ENCODE data around the gene SLC7A14. TPM values are rescaled to one million over a fixed set of nuclear protein-coding genes. Genes with fewer than 3 reads are reported as not detected.
"Not testable (repeated sequence)": the region's sequence is repeated elsewhere in the genome, so short reads cannot be mapped to it uniquely, and the experiment has no call there.

Gene SLC7A14
- total RNA-seq, 4 donors from 2014 or later, result not detected

DNA sequence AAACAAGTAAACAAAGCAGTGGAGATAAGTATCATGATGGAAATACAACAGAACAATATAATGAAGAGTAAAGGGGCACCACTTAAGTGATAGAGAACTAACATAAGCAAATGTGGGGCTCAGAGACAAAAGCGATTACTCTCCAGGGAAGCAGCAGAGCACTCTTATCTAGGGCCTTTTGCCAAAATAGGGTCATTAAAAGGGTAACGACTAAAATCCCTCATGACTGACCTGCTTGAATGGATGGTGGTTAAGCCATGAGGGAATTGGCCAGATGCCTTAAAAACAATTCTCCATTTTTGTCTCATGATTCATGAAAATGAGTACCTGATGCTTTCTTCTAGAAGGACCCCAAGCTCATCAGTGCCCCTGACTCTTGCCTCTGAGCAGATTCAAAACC is 3.2 kb upstream of the SLC7A14 start:
- Histone ChIP-seq H3K9me3 (no peaks in the 10 kb centered on the region), H3K27me3 (peaks cover 32% of the 10 kb centered on the region), H3K27ac (no peak overlapping the region), H3K36me3 (no peaks in the 10 kb centered on the region), H3K4me3 (no peak overlapping the region), H3K4me1 (peaks cover 12% of the 10 kb centered on the region)
- DNase-seq (ENCODE audit: low spot score in 2 of 2), result no peak
- TF ChIP-seq, protein P1, sequence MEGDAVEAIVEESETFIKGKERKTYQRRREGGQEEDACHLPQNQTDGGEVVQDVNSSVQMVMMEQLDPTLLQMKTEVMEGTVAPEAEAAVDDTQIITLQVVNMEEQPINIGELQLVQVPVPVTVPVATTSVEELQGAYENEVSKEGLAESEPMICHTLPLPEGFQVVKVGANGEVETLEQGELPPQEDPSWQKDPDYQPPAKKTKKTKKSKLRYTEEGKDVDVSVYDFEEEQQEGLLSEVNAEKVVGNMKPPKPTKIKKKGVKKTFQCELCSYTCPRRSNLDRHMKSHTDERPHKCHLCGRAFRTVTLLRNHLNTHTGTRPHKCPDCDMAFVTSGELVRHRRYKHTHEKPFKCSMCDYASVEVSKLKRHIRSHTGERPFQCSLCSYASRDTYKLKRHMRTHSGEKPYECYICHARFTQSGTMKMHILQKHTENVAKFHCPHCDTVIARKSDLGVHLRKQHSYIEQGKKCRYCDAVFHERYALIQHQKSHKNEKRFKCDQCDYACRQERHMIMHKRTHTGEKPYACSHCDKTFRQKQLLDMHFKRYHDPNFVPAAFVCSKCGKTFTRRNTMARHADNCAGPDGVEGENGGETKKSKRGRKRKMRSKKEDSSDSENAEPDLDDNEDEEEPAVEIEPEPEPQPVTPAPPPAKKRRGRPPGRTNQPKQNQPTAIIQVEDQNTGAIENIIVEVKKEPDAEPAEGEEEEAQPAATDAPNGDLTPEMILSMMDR (IDR thresholded peaks at IDR 0.05), result no peak
- TF ChIP-seq EP300 (IDR thresholded peaks at IDR 0.05) (no peak), POLR2A (IDR thresholded peaks at IDR 0.05) (no peak), POLR2AphosphoS5 (IDR thresholded peaks at IDR 0.05) (no peak)
- 69% methylated on average over 2 of the region's 2 CpGs for WGBS

DNA sequence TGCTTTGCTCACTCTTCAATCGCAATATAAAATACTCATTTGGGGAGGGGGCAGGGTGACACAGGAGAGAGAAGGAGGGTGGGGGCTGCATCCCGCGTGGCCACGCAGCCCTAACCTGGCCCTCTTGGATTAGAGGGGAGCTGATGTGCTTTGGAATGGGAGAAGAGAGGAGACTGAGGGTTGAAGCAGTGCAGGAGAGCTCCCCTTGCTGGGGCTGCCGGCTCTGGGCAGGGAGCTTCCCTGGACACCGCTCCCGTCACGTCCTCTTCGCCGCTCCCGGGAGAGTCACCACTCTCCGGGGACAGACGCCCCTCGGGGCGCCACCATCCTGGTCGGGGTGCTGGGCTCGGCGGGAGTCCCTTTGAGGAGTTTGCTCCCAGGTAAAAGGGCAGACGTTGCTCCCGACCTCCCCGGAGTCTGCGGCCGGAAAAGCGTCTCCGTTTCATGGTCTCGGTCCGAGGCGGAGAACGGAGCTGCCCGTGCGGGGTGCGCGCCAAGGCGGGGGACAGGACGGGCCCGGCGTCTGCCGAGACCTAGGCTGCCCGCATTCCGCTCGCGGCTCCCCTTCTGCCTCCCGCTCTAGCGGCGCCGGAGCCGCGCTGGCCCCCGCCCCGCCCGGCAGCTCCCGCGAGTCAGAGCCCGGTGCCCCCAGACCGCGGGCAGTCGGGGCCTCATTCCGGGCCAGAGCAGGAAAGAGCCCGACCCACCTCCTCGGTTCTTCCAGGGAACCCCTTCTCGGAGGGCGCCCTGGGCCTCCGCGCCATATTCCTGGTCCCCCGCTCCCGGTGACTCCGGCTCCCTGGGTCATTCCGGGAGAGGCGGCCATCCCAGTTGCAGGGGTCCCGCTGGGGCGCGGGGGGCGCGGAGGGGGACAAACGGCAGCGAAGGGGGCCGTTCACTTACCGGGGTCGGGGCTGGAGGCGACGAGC is 603 bp downstream of the SLC7A14 start:
- Histone ChIP-seq H3K27me3 (peaks cover 42% of the 10 kb centered on the region), H3K4me3 (peak overlapping the region; percentile 28), H3K9me3 (no peaks in the 10 kb centered on the region), H3K4me1 (peaks cover 12% of the 10 kb centered on the region), H3K27ac (no peak overlapping the region), H3K36me3 (no peaks in the 10 kb centered on the region)
- WGBS, result 15% methylated on average over 24 of the region's 81 CpGs
- no peak for TF ChIP-seq EP300 (IDR thresholded peaks at IDR 0.05)
- TF ChIP-seq, protein P1 (IDR thresholded peaks at IDR 0.05), result no peak
- no peak for TF ChIP-seq POLR2AphosphoS5 (IDR thresholded peaks at IDR 0.05)
- TF ChIP-seq POLR2A (IDR thresholded peaks at IDR 0.05), result no peak
- no peak for DNase-seq (ENCODE audit: low spot score in 2 of 2)

DNA sequence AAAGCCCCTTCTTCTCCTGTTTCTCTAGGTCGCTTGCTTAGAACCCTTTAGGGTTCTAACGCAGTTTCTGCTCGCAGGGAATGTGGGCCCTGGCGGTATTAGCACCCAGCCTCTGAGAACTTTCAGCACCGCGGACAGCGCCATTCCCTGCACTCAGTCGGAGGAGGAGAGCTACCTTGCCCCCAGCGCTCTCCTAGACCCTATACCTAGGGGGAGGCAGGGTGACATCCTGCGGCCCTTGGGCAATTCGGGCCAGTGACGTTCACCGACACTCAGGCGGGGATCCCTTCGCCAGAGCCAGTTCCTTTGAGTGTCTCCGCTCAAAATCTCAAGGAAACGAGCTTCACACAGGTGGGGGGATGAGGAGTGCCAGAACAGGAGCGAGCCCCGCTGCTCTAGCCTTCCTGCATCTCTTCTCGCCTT is 1.3 kb downstream of the SLC7A14 start:
- H3K4me3 ChIP-seq, result no peak overlapping the region
- WGBS, result 5% methylated on average over 11 of the region's 20 CpGs
- H3K4me1 ChIP-seq, result peaks cover 12% of the 10 kb centered on the region
- DNase-seq (ENCODE audit: low spot score in 2 of 2), result peak in 1 of 2 donors; percentile 67
- no peak overlapping the region for H3K27ac ChIP-seq
- H3K36me3 ChIP-seq, result no peaks in the 10 kb centered on the region
- H3K9me3 ChIP-seq, result no peaks in the 10 kb centered on the region
- H3K27me3 ChIP-seq, result peaks cover 42% of the 10 kb centered on the region
- TF ChIP-seq, protein P1 (IDR thresholded peaks at IDR 0.05), result no peak
- TF ChIP-seq POLR2AphosphoS5 (IDR thresholded peaks at IDR 0.05) (no peak), POLR2A (IDR thresholded peaks at IDR 0.05) (no peak), EP300 (IDR thresholded peaks at IDR 0.05) (no peak)

DNA sequence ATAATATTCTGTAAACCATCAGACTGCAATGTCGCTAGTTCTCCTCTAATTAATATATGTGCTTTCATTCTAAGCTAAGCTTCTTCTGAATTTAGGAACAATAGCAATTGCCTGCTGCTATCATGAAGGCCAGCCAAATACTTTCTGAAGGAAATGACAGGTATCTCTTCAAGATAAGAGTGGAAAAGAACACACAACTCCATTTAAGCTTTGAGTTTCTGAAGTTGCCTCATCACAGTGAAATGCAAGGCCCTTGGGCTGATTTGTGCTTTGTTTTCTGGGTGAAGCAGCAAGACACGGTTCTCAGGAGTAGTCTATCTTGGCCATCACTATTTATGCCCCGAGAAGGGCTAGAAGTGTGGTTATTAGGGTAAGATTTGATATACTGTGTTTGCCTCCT is 6.2 kb downstream of the SLC7A14 start:
- Histone ChIP-seq H3K9me3 (no peaks in the 10 kb centered on the region), H3K4me3 (no peak overlapping the region), H3K4me1 (no peaks in the 10 kb centered on the region), H3K27ac (no peak overlapping the region), H3K27me3 (peaks cover 16% of the 10 kb centered on the region), H3K36me3 (no peaks in the 10 kb centered on the region)
- TF ChIP-seq, protein P1 (IDR thresholded peaks at IDR 0.05), result no peak
- TF ChIP-seq POLR2AphosphoS5 (IDR thresholded peaks at IDR 0.05), result no peak
- TF ChIP-seq EP300 (IDR thresholded peaks at IDR 0.05), result no peak
- TF ChIP-seq POLR2A (IDR thresholded peaks at IDR 0.05), result no peak
- 77% methylated on average over 3 of the region's 3 CpGs for WGBS
- no peak for DNase-seq (ENCODE audit: low spot score in 2 of 2)

DNA sequence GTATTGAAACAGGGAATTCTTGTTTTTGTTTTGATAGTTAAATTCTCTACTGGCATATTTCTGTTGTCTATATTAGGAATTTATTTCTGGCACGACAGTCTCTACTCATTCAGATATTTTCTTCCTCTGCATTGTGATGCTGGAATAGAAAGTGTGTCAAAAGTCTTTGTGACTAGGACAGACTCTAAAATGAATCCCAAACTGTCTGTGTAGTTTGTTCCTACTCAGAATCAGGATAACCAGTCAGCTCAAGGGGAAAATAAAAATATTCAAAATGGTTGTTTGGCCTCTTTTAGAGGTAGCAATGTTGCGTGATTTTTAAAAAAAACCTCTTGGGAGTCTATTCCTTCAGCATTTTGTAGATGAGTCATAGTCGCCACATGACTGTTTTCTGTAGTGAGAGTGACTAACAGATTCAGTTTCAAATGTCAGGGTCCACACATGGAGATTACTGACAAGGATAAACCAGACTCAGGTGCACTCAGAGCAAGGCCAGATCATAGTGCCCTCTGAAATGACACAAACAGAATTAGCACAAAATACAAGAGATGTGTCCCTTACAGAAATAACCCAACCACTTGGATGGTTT is 13.1 kb downstream of the SLC7A14 start:
- Histone ChIP-seq H3K4me3 (no peak overlapping the region), H3K4me1 (no peaks in the 10 kb centered on the region), H3K36me3 (no peaks in the 10 kb centered on the region), H3K27ac (no peak overlapping the region), H3K9me3 (no peaks in the 10 kb centered on the region), H3K27me3 (no peaks in the 10 kb centered on the region)
- 43% methylated on average over 3 of the region's 3 CpGs for WGBS
- TF ChIP-seq, protein P1 (IDR thresholded peaks at IDR 0.05), result no peak
- TF ChIP-seq POLR2AphosphoS5 (IDR thresholded peaks at IDR 0.05) (no peak), POLR2A (IDR thresholded peaks at IDR 0.05) (no peak), EP300 (IDR thresholded peaks at IDR 0.05) (no peak)
- DNase-seq (ENCODE audit: low spot score in 2 of 2), result no peak

DNA sequence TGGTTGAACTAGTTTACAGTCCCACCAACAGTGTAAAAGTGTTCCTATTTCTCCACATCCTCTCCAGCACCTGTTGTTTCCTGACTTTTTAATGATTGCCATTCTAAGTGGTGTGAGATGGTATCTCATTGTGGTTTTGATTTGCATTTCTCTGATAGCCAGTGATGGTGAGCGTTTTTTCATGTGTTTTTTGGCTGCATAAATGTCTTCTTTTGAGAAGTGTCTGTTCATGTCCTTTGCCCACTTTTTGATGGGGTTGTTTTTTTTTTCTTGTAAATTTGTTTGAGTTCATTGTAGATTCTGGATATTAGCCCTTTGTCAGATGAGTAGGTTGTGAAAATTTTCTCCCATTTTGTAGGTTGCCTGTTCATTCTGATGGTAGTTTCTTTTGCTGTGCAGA is 18.3 kb downstream of the SLC7A14 start:
- WGBS, result 60% methylated on average over 1 of the region's 1 CpG
- H3K27ac ChIP-seq; DNase-seq (ENCODE audit: low spot score in 2 of 2); H3K9me3 ChIP-seq; H3K4me3 ChIP-seq; H3K27me3 ChIP-seq; H3K36me3 ChIP-seq; H3K4me1 ChIP-seq: not testable (repeated sequence)
